Left lung (tissue), 10 donors: ENCODE measurements around the gene GALNT10. TPM values are rescaled to one million over a fixed set of nuclear protein-coding genes. Genes with fewer than 3 reads are reported as not detected.

Source experiments
- ATAC-seq: fragments of 200-7000 bp; cut with Tn5 transposase; one replicate; pipeline ENCODE4 v1.9.1; 2020; ENCODE audit warnings: moderate library complexity
- DNase-seq, 4 donors: peaks; one replicate each; pipeline ENCODE4 v3.0.0-alpha.2; 2013 to 2020
- H3K27ac ChIP-seq, 2 donors: fragments of 200-600 bp; sonication (generic) in 1 of 2; one replicate each; pipeline versions ENCODE4 v1.5.0 to v1.8.0; 2020 to 2021
- H3K27me3 ChIP-seq, 2 donors: fragments of 200-600 bp; sonication (generic) in 1 of 2; one replicate each; pipeline versions ENCODE4 v1.5.0 to v1.8.0; 2020 to 2021
- H3K36me3 ChIP-seq, 2 donors: fragments of 200-600 bp; sonication (generic) in 1 of 2; one replicate each; pipeline versions ENCODE4 v1.5.0 to v1.8.0; 2020 to 2021
- H3K4me1 ChIP-seq, 2 donors: fragments of 200-600 bp; one replicate each; pipeline ENCODE4 v1.8.0; 2021
- H3K4me3 ChIP-seq, 2 donors: fragments of 200-600 bp; sonication (generic) in 1 of 2; one replicate each; pipeline versions ENCODE4 v1.5.0 to v1.8.0; 2020 to 2021; ENCODE audit warnings: mild to moderate bottlenecking in 1 of 2
- H3K9me3 ChIP-seq, 2 donors: fragments of 200-600 bp; sonication (generic) in 1 of 2; one replicate each; pipeline versions ENCODE4 v1.5.0 to v1.8.0; 2020 to 2021
- CTCF ChIP-seq, 2 donors: fragments of 200-600 bp; sonication (generic) in 1 of 2; IDR thresholded peaks; one replicate each; pipeline versions ENCODE4 v1.5.0 to v1.8.0; 2021; ENCODE audit warnings: antibody characterized with exemption in 2 of 2
- intact Hi-C, 2 donors: fragments of 100-400 bp; cut with DNase I; formaldehyde crosslinking; loops; one replicate each; pipeline versions ENCODE4 v1.11.2 to v1.14.2; 2022
- polyA plus RNA-seq, 6 donors: library from polyadenylated mRNA; unstranded; fragments of 120-200 nt; gene quantifications; one replicate each; pipeline ENCODE4 v1.2.1, GENCODE V29; 2013; ENCODE audit not compliant: insufficient read length in 6 of 6
- total RNA-seq, 2 donors: library from RNA; stranded (reverse); fragmentation: NEBNext Ultra II Directional; extraction: Animal tissue kit (Norgen Biotek cat#: 25700); gene quantifications; one replicate each; pipeline ENCODE4 v1.2.1, GENCODE V29; 2021
- donor health status: DM: no; HTN: yes; CAD: no.
- donor health status: DM: no; HTN: no; CAD: no.

The GALNT10 gene
- total and polyA plus RNA-seq, 8 donors = 21.2 to 117 (median 25.7) TPM

- Histone ChIP-seq H3K27me3 (no peaks in the 10 kb centered on the region), H3K9me3 (no peaks in the 10 kb centered on the region), H3K4me3 (no peak overlapping the region), H3K4me1 (peaks cover 0 to 12% of the 10 kb centered on the region in 2 donors), H3K36me3 (no peaks in the 10 kb centered on the region), H3K27ac (no peak overlapping the region)
- DNase-seq = no peak
- intact Hi-C loops = no loop called here
- no peak for ATAC-seq
- TF ChIP-seq CTCF (IDR thresholded peaks at IDR 0.05) = no peak
Observed at GRCh38 chr5:154268073-154268472, 77.5 kb downstream of the GALNT10 start.

GRCh38 chr5:154269414-154269813 is 78.9 kb downstream of the GALNT10 start:
- intact Hi-C loops = no loop called here
- ATAC-seq = no peak

GRCh38 chr5:154271466-154271865 is 80.9 kb downstream of the GALNT10 start:
- H3K9me3 ChIP-seq = no peaks in the 10 kb centered on the region
- no peak for ATAC-seq
- no peaks in the 10 kb centered on the region for H3K27me3 ChIP-seq
- H3K36me3 ChIP-seq = no peaks in the 10 kb centered on the region
- TF ChIP-seq CTCF (IDR thresholded peaks at IDR 0.05) = no peak
- H3K4me1 ChIP-seq = peaks cover 3 to 28% of the 10 kb centered on the region in 2 donors
- no peak overlapping the region for H3K4me3 ChIP-seq
- intact Hi-C loops = no loop called here
- DNase-seq = no peak
- H3K27ac ChIP-seq = no peak overlapping the region

More at GRCh38 chr5:154269414-154269813, 78.9 kb downstream of the GALNT10 start:
- no peak overlapping the region for H3K27ac ChIP-seq
- H3K4me3 ChIP-seq = no peak overlapping the region
- no peaks in the 10 kb centered on the region for H3K9me3 ChIP-seq
- DNase-seq = no peak
- H3K4me1 ChIP-seq = peaks cover under 1 to 24% of the 10 kb centered on the region in 2 donors
- no peaks in the 10 kb centered on the region for H3K36me3 ChIP-seq
- TF ChIP-seq CTCF (IDR thresholded peaks at IDR 0.05) = no peak
- no peaks in the 10 kb centered on the region for H3K27me3 ChIP-seq

- intact Hi-C loops = no loop called here
- Histone ChIP-seq H3K27me3 (no peaks in the 10 kb centered on the region), H3K9me3 (no peaks in the 10 kb centered on the region), H3K36me3 (no peaks in the 10 kb centered on the region), H3K4me3 (no peak overlapping the region), H3K4me1 (peaks cover 3 to 28% of the 10 kb centered on the region in 2 donors), H3K27ac (peak overlapping the region in 1 of 2 donors; percentile 45)
- no peak for TF ChIP-seq CTCF (IDR thresholded peaks at IDR 0.05)
- no peak for ATAC-seq
- DNase-seq = no peak
Observed at GRCh38 chr5:154271936-154272514, 81.5 kb downstream of the GALNT10 start.

GRCh38 chr5:154273028-154273617 is 82.6 kb downstream of the GALNT10 start:
- no peak for TF ChIP-seq CTCF (IDR thresholded peaks at IDR 0.05)
- Histone ChIP-seq H3K36me3 (no peaks in the 10 kb centered on the region), H3K4me3 (no peak overlapping the region), H3K9me3 (no peaks in the 10 kb centered on the region), H3K27me3 (no peaks in the 10 kb centered on the region), H3K4me1 (peaks cover 3 to 28% of the 10 kb centered on the region in 2 donors), H3K27ac (peak overlapping the region; percentile 45)
- DNase-seq (peak in 3 of 4 donors; percentile 47 to 83 (median 61)), ATAC-seq (peak; percentile 54)
- intact Hi-C loops = no loop called here
